NCI-H1436 treated with DMSO at 0.1 percent for 48 hours (cell line): ENCODE data around the gene TMEM50B.
"Not testable (repeated sequence)": the region's sequence is repeated elsewhere in the genome, so short reads cannot be mapped to it uniquely, and the experiment has no call there.

Experiments
- DNase-seq: peaks from one replicate; lab custom pipeline; 2025; lab: John Stamatoyannopoulos, UW

TMEM50B gene

DNA sequence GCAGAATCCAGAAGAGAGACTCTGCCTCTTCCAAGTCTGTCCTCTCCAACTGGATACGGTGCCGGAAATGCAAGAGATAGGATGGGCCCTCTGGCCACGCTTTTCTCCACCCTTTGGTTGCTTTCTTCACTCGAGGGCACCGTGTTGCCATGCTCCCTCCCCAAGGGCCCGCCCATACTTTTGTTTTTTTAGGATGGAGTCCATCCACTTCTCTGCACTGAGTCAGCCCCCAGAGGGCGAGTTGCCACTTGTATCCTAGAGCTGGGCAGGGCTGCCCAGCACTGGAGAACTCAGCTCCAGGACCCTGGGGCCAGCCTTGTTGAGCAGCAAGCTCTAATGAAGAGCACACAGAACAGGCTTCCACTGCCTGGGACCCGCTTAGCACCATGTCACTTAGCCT is 51.1 kb downstream of the TMEM50B start:
- DNase-seq: no peak

- DNase-seq: no peak
These were observed 52.7 kb downstream of the TMEM50B start for GRCh38 chr21:33427051-33427450.

DNA sequence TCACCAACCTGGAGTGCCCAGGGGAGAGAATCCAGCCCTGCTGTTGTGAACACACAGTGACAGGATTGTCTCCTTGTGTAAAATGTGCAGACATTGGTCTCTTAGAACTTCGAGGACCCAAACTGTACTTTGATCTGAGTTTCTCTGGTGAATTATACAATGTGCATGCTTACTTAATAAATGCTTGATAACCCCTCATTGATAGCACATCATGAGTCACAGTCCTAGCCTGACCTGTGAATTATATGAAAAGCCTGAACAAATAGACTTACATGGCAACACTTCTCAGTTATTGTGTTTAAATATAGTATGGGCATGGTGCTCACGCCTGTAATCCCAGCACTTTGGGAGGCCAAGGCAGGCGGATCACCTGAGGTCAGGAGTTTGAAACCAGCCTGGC is 53.9 kb downstream of the TMEM50B start:
- DNase-seq: no peak

DNA sequence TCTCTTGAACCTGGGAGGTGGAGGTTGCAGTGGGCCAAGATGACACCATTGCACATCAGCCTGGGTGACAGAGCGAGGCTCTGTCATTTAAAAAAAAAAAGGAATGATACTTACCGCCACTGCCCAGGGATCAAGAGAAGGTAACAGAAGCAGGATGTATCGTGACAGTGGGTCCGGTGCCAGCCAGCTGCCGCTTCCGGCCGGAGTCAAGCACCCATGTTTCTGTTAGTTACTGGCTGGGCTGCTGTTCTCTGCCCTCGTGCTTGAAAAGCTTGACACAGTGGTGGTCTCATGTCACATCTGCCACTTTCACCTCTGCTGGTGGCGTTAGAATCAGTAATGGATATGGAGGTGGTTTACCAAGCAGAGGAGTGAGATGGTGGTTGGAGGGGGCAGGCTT is 55.6 kb downstream of the TMEM50B start:
- no peak for DNase-seq

DNA sequence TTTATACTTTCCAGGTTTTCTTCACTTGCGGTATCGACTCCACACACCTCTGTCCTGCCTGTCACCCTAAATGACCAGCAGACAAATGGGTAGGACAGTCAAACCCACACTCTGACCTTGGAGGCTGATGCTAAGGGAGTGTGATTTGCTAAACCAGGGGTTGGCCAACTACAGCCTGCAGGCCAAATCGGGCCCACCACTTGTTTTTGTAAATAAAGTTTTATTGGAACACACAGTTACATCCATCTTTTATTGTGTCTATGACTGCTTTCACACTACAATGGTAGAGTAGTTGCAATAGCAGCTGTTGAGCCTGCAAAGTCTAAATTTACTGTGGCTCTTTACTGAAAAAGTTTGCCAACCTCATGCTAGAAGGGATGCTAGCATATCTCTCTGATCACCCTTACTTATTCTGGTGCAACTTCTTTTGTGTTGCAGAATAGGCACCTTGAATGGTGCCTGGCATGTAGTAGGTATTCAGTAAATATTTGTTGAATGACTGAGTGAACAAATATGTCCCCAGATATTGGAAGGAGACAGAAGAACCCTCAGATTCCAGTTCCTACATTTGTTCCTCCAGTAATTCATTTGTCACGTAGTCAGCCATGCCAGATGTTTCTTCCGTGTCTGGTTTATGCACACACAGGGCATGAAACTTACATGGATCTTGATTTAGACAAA is 57.9 kb downstream of the TMEM50B start:
- no peak for DNase-seq

GRCh38 chr21:33419538-33420123 is 60.1 kb downstream of the TMEM50B start:
- DNase-seq: no peak

DNA sequence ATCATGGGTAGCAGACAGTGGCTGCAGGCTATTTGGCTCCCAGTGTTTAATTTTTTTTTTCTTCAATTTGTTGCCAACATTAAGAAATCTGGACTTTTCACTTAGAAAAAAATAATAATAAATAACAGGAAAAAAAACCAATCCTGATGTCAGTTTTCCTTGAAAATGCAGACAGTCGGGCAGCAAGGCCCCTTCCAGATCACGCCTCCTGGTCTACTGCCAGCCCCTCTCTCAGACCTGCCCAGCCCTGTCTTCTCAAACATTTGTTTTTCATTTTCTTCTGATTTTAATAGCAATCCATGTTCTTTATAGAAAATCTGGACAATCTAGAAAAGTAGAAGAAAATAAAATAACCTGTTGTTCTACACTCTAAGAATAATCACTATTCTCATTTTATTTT is 61.1 kb downstream of the TMEM50B start:
- no peak for DNase-seq

- DNase-seq: no peak
These were observed 64.8 kb downstream of the TMEM50B start for GRCh38 chr21:33414926-33415325.

- DNase-seq: no peak
These were observed 65.7 kb downstream of the TMEM50B start for GRCh38 chr21:33414068-33414467.

DNA sequence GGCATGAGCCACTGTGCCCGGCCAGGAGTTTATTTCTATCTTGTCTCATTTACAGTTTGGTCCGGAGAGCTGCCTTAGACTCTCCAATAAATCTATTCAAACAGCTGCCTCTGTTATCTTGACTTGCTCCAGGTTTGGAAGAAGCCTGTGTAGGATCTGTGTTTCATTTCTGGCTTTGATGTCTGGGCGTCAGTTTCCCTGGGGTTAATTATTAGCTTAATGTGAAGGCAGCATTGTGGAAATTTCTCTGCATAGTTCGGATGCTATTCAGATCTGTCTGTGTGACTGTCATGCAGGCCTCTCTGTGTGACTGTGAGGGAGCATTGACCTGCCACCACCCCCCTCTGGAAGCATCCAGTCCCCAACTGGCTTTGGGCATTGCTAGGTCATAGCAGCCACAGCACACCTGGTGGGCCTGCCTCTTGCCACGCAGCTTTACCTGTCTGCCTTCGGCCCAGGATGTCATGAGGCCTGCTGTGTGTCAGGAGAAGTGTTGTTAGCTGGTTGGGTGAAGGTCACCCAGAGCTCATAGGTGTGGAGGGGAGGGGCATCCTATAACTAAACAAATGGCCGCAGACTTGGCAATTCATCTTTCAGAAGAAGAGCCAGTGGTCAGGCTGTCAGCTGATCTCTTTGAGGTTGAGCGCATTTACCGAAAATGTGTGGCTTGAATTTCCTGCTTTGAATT is 66.8 kb downstream of the TMEM50B start:
- no peak for DNase-seq

GRCh38 chr21:33412439-33412831 is 67.3 kb downstream of the TMEM50B start:
- DNase-seq: not testable (repeated sequence)

GRCh38 chr21:33411949-33412430 is 67.8 kb downstream of the TMEM50B start:
- no peak for DNase-seq

DNA sequence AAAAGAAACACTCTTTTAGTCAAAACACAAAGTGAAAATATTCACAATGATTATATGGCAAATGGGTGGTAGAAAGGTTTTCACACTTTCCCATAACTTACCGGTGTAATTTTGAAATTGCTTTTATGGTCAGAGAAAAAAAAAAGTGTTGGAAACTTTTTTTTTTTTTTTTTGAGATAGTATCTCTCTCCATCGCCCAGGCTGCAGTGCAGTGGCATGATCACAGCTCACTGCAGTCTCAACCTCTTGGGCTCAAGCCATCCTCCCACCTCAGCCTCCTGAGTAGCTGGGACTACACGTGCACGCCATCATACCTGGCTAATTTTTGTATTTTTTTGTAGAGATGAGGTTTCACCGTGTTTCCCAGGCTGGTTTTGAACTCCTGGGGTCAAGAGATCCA is 73.3 kb downstream of the TMEM50B start:
- no peak for DNase-seq

DNA sequence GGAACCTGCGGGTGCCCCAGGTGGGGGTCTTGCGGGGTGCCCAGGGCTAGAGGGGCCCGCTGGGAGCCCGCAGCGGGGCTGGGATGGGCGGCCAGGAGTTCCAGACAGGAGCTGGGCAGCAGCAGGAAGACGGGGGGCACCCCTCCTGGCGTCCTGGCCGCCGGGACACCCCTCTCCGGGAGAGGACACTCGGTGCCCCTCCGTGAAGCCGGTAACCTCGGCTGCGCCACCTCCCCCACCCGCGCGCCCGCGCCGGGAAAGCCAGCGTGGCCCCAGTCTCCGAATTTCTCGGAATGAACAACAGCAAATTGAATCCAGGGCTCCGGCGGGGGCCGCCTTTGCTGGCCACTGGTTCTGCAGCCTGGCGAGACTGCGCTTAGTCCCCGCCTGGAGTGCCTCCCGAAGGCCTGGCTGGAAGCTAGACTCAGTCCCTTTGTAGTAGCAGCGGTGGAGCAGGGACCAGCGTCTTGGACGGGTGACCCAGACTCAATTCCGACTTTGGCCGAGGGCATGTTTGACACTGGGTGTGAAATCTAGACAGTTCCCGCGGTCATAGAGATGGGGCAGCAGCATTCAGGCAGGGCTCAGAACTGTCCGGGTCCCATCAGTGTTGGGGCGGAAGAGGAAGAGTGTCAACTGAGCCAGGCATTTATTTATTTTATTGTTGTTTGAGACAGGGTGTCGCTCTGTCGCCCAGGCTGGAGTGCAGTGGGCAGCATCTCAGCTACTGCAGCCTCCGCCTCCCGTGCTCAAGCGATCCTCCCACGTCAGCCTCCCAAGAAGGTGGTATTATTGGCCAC is 75.8 kb downstream of the TMEM50B start:
- no peak for DNase-seq

GRCh38 chr21:33403128-33403785 is 76.5 kb downstream of the TMEM50B start, which contains the start of gene IFNGR2:
TSS of gene IFNGR2 (plus strand) at chr21:33403413. CDS start at chr21:33403544, 131 bp downstream.
- no peak for DNase-seq

- DNase-seq: no peak
These were observed 77.5 kb downstream of the TMEM50B start for GRCh38 chr21:33402001-33402979.

- DNase-seq: no peak
These were observed 78.2 kb downstream of the TMEM50B start for GRCh38 chr21:33401630-33401992.
